Skeletal muscle satellite cell (primary cell): ENCODE measurements around the gene PCDHB16. TPM values are rescaled to one million over a fixed set of nuclear protein-coding genes. Genes with fewer than 3 reads are reported as not detected.
A peak's percentile ranks its signal among the peaks of the same experiment; 100 is the strongest.
"Not testable (repeated sequence)": the region's sequence is repeated elsewhere in the genome, so short reads cannot be mapped to it uniquely, and the experiment has no call there.

Experiments
- H3K27me3 ChIP-seq: 2 replicates; pipeline ENCODE4 v1.7.0; 2013; ENCODE audit warnings: low read length; ENCODE audit not compliant: control insufficient read depth, insufficient read depth
- H3K36me3 ChIP-seq: 2 replicates; pipeline ENCODE4 v1.7.0; 2013; ENCODE audit warnings: mild to moderate bottlenecking, control low read depth, low read length; ENCODE audit not compliant: insufficient read depth
- H3K4me1 ChIP-seq: 2 replicates; pipeline ENCODE4 v1.7.0; 2013; ENCODE audit warnings: low read length; ENCODE audit not compliant: control insufficient read depth, insufficient read depth
- H3K4me2 ChIP-seq: 2 replicates; pipeline ENCODE4 v1.7.0; 2013; ENCODE audit warnings: mild to moderate bottlenecking, low read length
- H3K4me3 ChIP-seq: 2 replicates; pipeline ENCODE4 v1.7.0; 2013; ENCODE audit warnings: low read length
- H3K9ac ChIP-seq: 2 replicates; pipeline ENCODE4 v1.7.0; 2013; ENCODE audit warnings: mild to moderate bottlenecking, low read depth, low read length, moderate library complexity
- H3K9me3 ChIP-seq: replicated peaks from 2 replicates; pipeline ENCODE4 v1.7.0; 2013; ENCODE audit warnings: mild to moderate bottlenecking, control low read depth, low read length
- total RNA-seq: library from RNA; depleted of rRNA; stranded (reverse); fragments of >200 nt; gene quantifications from 2 replicates; pipeline ENCODE4 v1.2.3, GENCODE V29; 2012; rRNA removed

The PCDHB16 gene
- total RNA-seq, result 0.44 and 0.51 TPM in 2 replicates

DNA sequence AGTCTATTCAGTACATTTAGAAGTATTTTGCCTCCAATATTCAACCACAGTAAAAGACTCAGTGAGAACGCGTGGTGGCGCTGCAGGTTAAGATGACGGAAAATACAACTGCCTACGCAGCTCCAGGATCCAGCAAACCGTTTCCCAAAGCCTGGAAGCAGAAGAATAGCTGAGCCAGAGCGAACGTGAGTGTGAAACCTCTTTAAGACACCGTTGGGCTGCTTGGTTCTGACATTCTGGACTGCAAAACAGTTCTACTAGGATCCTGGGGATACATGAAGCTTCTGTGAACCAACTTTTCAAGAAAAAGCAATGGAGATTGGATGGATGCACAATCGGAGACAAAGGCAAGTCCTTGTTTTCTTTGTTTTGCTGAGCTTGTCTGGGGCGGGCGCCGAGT, at the start of gene PCDHB16:
Gene PCDHB16, plus strand, starts transcription at position 140 of the 400 bp plus-strand sequence. Its CDS starts 173 bp downstream, at position 313.
- Histone ChIP-seq H3K9ac (peak within 1 kb of the TSS; percentile 59), H3K4me3 (peak within 1 kb of the TSS; percentile 64), H3K27me3 (no peaks in the 10 kb centered on the region), H3K4me2 (peak within 1 kb of the TSS; percentile 58), H3K36me3 (no peaks in the 10 kb centered on the region), H3K9me3 (no peaks in the 10 kb centered on the region), H3K4me1 (no peaks in the 10 kb centered on the region)

DNA sequence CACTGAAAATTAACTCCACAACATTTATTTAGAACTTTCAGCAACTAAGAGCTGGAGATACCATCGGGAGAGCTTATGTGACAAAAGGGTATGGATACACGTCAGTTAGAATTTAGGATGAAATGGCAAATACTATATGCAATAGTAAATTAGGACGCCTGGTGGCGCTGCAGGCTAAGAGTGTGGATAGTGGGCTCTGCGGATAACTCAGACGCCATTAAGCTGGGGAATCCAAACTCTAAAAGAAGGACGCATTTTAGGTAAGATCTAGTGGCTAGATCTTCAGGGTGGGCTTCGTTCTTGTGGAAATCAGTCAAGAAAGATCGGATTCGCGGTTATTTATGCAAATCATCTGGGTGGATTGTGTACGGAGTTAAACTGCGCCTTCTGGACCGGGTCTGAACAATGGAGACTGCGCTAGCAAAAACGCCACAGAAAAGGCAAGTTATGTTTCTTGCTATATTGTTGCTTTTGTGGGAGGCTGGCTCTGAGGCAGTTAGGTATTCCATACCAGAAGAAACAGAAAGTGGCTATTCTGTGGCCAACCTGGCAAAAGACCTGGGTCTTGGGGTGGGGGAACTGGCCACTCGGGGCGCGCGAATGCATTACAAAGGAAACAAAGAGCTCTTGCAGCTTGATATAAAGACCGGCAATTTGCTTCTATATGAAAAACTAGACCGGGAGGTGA, 47.0 kb upstream of the PCDHB16 start, which contains the start of gene PCDHB5:
Gene PCDHB5, plus strand, starts transcription at position 177 of the 688 bp plus-strand sequence. Its CDS starts 229 bp downstream, at position 406.
- Histone ChIP-seq H3K36me3 (no peaks in the 10 kb centered on the region), H3K27me3 (no peaks in the 10 kb centered on the region), H3K4me1 (no peaks in the 10 kb centered on the region), H3K9me3 (no peaks in the 10 kb centered on the region), H3K9ac (peak within 1 kb of the TSS; percentile 64), H3K4me3 (peak within 1 kb of the TSS; percentile 67), H3K4me2 (peak within 1 kb of the TSS; percentile 56)

DNA sequence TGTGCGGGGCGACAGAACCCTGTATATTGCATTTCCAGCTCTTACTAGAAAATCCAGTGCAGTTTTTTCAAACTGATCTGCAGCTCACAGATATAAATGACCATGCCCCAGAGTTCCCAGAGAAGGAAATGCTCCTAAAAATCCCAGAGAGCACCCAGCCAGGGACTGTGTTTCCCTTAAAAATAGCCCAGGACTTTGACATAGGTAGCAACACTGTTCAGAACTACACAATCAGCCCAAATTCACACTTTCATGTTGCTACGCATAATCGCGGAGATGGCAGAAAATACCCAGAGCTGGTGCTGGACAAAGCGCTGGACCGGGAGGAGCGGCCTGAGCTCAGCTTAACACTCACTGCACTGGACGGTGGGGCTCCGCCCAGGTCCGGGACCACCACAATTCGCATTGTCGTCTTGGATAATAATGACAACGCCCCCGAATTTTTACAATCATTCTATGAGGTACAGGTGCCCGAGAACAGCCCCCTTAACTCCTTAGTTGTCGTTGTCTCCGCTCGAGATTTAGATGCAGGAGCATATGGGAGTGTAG, 46.4 kb upstream of the PCDHB16 start:
- no peaks in the 10 kb centered on the region for H3K36me3 ChIP-seq
- H3K4me1 ChIP-seq, result no peaks in the 10 kb centered on the region
- peak overlapping the region; percentile 56 for H3K4me2 ChIP-seq
- no peaks in the 10 kb centered on the region for H3K27me3 ChIP-seq
- peak overlapping the region; percentile 67 for H3K4me3 ChIP-seq
- H3K9me3 ChIP-seq, result no peaks in the 10 kb centered on the region
- H3K9ac ChIP-seq, result no peak overlapping the region

DNA sequence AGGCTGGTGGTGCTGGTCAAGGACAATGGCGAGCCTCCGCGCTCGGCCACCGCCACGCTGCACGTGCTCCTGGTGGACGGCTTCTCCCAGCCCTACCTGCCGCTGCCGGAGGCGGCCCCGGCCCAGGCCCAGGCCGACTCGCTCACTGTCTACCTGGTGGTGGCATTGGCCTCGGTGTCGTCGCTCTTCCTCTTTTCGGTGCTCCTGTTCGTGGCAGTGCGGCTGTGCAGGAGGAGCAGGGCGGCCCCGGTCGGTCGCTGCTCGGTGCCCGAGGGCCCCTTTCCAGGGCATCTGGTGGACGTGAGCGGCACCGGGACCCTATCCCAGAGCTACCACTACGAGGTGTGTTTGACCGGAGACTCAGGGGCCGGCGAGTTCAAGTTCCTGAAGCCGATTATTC, 44.8 kb upstream of the PCDHB16 start:
- not testable (repeated sequence) for H3K27me3 ChIP-seq, H3K4me1 ChIP-seq, H3K4me2 ChIP-seq, H3K4me3 ChIP-seq, H3K9me3 ChIP-seq, H3K36me3 ChIP-seq, H3K9ac ChIP-seq

DNA sequence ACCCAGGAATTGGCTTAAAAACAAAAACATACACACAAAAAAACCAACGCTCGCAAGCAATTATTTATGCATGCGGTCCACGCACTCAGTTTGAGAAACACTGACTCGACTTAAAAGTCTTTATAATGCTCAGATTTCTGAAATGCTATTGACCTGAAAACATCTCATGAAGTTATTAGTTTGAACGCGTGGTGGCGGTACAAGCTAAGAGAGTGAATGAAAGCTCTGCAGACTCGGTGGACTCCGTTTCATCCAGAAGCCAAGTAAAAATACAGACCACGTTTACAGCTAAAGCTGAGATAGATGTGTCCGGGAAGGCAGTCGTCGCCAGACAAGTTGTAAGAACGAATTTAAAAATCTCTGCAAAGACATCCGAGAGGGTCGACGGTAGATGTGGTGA, 32.4 kb upstream of the PCDHB16 start, which contains the start of gene PCDHB6:
Gene PCDHB6, plus strand, starts transcription at position 246 of the 400 bp plus-strand sequence. CDS start 201 bp downstream, outside the sequence.
- Histone ChIP-seq H3K4me2 (peak within 1 kb of the TSS; percentile 38), H3K36me3 (no peaks in the 10 kb centered on the region), H3K9me3 (no peaks in the 10 kb centered on the region), H3K27me3 (peaks cover 8% of the 10 kb centered on the region), H3K4me3 (no peak within 1 kb of the TSS), H3K4me1 (no peaks in the 10 kb centered on the region), H3K9ac (no peak within 1 kb of the TSS)

DNA sequence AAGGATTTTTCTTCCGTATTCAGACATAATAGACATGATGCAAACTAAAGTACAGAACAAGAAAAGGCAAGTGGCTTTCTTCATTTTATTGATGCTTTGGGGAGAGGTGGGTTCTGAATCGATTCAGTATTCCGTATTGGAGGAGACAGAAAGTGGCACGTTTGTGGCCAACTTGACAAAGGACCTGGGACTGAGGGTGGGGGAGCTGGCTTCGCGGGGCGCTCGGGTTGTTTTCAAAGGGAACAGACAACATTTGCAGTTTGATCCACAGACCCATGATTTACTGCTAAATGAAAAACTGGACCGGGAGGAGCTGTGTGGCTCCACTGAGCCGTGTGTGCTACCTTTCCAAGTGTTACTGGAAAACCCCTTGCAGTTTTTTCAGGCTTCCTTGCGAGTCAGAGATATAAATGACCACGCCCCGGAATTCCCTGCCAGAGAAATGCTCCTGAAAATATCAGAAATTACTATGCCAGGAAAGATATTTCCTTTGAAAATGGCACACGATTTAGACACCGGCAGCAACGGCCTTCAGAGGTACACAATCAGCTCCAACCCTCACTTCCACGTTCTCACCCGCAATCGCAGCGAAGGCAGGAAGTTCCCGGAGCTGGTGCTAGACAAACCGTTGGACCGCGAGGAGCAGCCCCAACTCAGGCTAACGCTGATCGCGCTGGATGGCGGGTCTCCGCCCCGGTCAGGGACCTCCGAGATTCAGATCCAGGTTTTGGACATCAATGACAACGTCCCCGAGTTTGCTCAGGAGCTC, 31.8 kb upstream of the PCDHB16 start:
- no peaks in the 10 kb centered on the region for H3K4me1 ChIP-seq
- H3K4me3 ChIP-seq, result no peak overlapping the region
- H3K9ac ChIP-seq, result no peak overlapping the region
- no peaks in the 10 kb centered on the region for H3K9me3 ChIP-seq
- H3K36me3 ChIP-seq, result no peaks in the 10 kb centered on the region
- H3K27me3 ChIP-seq, result peaks cover 8% of the 10 kb centered on the region
- peak overlapping the region; percentile 38 for H3K4me2 ChIP-seq

DNA sequence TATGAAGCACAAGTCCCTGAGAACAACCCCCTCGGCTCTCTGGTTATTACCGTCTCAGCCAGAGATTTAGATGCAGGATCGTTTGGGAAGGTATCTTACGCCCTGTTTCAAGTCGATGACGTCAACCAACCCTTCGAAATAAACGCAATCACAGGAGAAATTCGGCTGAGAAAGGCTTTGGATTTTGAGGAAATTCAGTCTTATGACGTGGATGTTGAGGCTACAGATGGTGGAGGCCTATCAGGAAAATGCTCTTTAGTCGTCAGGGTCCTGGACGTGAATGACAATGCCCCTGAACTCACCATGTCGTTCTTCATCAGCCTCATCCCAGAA, 31.2 kb upstream of the PCDHB16 start:
- no peak overlapping the region for H3K9ac ChIP-seq
- no peaks in the 10 kb centered on the region for H3K4me1 ChIP-seq
- no peaks in the 10 kb centered on the region for H3K36me3 ChIP-seq
- no peak overlapping the region for H3K4me2 ChIP-seq
- no peaks in the 10 kb centered on the region for H3K9me3 ChIP-seq
- H3K27me3 ChIP-seq, result peaks cover 8% of the 10 kb centered on the region
- no peak overlapping the region for H3K4me3 ChIP-seq

DNA sequence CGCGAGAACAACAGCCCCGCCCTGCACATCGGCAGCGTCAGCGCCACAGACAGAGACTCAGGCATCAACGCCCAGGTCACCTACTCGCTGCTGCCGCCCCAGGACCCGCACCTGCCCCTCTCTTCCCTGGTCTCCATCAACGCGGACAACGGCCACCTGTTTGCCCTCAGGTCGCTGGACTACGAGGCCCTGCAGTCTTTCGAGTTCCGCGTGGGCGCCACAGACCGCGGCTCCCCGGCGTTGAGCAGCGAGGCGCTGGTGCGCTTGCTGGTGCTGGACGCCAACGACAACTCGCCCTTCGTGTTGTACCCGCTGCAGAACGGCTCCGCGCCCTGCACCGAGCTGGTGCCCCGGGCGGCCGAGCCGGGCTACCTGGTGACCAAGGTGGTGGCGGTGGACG, 30.6 kb upstream of the PCDHB16 start:
- not testable (repeated sequence) for H3K4me2 ChIP-seq, H3K4me1 ChIP-seq, H3K36me3 ChIP-seq, H3K9me3 ChIP-seq, H3K27me3 ChIP-seq, H3K9ac ChIP-seq, H3K4me3 ChIP-seq

DNA sequence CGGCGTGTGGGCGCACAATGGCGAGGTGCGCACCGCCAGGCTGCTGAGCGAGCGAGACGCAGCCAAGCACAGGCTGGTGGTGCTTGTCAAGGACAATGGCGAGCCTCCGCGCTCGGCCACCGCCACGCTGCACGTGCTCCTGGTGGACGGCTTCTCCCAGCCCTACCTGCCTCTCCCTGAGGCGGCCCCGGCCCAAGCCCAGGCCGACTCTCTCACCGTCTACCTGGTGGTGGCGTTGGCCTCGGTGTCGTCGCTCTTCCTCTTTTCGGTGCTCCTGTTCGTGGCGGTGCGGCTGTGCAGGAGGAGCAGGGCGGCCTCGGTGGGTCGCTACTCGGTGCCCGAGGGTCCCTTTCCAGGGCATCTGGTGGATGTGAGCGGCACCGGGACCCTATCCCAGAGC, 30.1 kb upstream of the PCDHB16 start:
- H3K4me1 ChIP-seq, H3K4me2 ChIP-seq, H3K36me3 ChIP-seq, H3K4me3 ChIP-seq, H3K9me3 ChIP-seq, H3K9ac ChIP-seq, H3K27me3 ChIP-seq: not testable (repeated sequence)

DNA sequence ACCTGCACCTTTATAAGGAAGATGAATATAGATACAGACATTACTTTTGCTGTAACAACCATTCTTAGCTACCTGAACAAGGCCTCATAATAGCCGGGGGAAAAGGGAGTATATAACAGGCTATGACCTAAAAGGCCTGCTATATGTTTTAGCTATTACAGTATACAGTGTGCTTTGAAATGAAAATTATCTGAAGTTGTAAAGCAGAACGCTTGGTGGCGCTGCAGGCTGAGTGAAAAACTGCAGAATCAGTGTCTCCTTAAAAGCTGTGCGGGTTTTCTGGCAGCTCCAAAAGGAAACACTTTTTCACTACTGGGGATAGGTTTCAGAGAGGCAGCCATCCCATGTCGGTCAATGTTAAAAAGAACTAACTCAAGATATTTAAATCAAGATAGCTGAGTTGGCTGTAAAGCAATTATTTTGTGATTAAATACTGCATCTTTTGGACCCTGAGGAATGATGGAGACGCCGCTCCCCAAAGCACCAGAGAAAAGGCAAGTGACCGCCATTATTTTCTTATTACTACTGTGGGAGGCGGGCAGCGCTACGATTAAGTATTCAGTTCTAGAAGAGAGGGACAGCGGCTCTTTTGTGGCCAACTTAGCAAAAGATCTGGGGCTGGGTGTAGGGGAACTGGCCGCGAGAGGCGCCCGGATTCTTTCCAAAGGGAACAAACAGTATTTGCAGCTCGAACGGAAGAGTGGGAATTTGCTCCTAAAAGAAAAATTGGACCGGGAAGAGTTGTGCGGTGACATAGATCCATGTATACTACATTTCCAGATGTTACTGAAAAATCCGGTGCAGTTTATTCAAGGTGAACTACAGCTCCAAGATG, 26.4 kb upstream of the PCDHB16 start:
- Histone ChIP-seq H3K36me3 (no peaks in the 10 kb centered on the region), H3K9me3 (no peaks in the 10 kb centered on the region), H3K27me3 (no peaks in the 10 kb centered on the region), H3K4me2 (no peak overlapping the region), H3K9ac (no peak overlapping the region), H3K4me1 (no peaks in the 10 kb centered on the region), H3K4me3 (no peak overlapping the region)

DNA sequence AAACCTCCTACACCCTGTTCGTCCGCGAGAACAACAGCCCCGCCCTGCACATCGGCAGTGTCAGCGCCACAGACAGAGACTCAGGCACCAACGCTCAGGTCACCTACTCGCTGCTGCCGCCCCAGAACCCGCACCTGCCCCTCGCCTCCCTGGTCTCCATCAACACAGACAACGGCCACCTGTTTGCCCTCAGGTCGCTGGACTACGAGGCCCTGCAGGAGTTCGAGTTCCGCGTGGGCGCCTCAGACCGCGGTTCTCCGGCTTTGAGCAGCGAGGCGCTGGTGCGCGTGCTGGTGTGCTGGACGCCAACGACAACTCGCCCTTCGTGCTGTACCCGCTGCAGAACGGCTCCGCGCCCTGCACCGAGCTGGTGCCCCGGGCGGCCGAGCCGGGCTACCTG, 24.8 kb upstream of the PCDHB16 start:
- not testable (repeated sequence) for H3K36me3 ChIP-seq, H3K27me3 ChIP-seq, H3K4me2 ChIP-seq, H3K9me3 ChIP-seq, H3K4me3 ChIP-seq, H3K9ac ChIP-seq, H3K4me1 ChIP-seq
